ENCODE data around the gene PRTFDC1.

PRTFDC1 gene

DNA sequence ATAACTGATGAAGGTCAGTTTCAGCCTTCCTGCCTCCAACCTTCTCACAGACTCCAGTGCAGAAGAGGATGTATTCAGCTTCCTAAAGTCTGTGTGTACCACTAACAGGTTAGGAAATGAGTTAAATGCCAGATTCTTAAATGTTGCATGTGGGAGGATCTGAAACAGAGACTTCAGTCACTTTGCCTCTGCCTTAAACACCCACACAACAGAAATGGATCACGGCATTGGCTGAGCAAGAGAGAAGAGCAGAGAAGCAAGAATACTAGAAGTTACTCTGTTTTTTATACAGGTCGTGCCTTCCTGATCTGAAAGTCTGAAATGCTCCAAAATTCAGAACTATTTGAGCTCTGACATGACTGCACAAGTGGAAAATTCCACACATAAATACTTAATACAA, 129.8 kb downstream of the PRTFDC1 start:
- Histone ChIP-seq H3K9me3 (ENCODE audit: insufficient read depth, low read depth, low read length) (no peaks in the 10 kb centered on the region), H3K9ac (ENCODE audit: low read depth, low read length) (no peak overlapping the region), H3K27me3 (ENCODE audit: insufficient read depth, low read length) (no peaks in the 10 kb centered on the region), H3K4me1 (ENCODE audit: insufficient read depth, low read length) (no peaks in the 10 kb centered on the region; the same call in 1 of the 2 replicates), H3K4me3 (ENCODE audit: low read length) (no peak overlapping the region), H3K27ac (ENCODE audit: low read length) (no peak overlapping the region), H3K36me3 (ENCODE audit: insufficient read depth, low read depth, low read length) (no peaks in the 10 kb centered on the region)

DNA sequence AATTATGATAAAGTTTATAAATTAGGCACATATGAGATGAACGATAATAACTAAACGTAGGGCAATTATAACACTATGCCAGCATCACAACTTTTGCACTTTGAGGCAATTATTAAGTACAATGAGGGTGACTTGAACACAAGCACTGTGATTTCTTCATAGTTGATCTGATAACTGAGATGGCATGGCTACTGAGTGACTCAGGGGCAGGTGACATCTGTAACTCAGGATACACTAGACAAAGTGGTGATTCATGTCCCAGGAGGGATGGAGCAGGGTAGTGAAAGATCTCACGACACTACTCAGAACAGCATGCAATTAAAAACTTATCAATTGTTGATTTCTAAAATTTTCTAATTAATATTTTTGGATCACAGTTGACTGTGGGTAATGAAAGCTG, 130.4 kb downstream of the PRTFDC1 start:
- Histone ChIP-seq H3K4me3 (ENCODE audit: low read length) (no peak overlapping the region), H3K9ac (ENCODE audit: low read depth, low read length) (no peak overlapping the region), H3K27me3 (ENCODE audit: insufficient read depth, low read length) (no peaks in the 10 kb centered on the region), H3K27ac (ENCODE audit: low read length) (no peak overlapping the region), H3K4me1 (ENCODE audit: insufficient read depth, low read length) (no peaks in the 10 kb centered on the region; the same call in 1 of the 2 replicates), H3K9me3 (ENCODE audit: insufficient read depth, low read depth, low read length) (no peaks in the 10 kb centered on the region), H3K36me3 (ENCODE audit: insufficient read depth, low read depth, low read length) (no peaks in the 10 kb centered on the region)

DNA sequence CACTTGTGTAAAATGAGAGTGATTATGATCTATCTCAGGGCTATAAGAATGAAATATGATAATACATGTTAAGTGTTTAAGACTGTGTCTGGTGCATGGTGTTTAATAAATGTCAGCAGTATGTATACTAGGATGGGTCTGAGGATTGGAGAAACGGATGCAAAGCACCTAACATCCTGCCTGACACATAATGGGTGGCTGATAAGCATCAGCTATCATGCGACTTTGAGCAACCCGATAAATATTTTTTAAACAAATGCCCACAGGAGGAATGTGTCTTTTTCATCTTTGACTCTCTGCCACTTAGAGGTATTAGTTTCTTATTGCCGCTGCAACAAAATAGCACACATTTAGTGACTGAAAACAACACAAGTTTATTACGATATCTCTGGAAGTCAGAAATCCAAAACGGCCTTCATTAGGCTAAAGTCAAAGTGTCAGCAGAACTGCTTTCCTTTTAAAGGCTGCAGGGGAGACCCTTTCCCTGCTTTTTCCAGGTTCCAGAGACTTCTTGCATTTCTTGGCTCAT, 135.5 kb downstream of the PRTFDC1 start:
- Histone ChIP-seq H3K27ac (ENCODE audit: low read length) (no peak overlapping the region), H3K9ac (ENCODE audit: low read depth, low read length) (no peak overlapping the region), H3K4me1 (ENCODE audit: insufficient read depth, low read length) (no peaks in the 10 kb centered on the region), H3K4me3 (ENCODE audit: low read length) (no peak overlapping the region), H3K36me3 (ENCODE audit: insufficient read depth, low read depth, low read length) (no peaks in the 10 kb centered on the region), H3K9me3 (ENCODE audit: insufficient read depth, low read depth, low read length) (no peaks in the 10 kb centered on the region), H3K27me3 (ENCODE audit: insufficient read depth, low read length) (no peaks in the 10 kb centered on the region)

DNA sequence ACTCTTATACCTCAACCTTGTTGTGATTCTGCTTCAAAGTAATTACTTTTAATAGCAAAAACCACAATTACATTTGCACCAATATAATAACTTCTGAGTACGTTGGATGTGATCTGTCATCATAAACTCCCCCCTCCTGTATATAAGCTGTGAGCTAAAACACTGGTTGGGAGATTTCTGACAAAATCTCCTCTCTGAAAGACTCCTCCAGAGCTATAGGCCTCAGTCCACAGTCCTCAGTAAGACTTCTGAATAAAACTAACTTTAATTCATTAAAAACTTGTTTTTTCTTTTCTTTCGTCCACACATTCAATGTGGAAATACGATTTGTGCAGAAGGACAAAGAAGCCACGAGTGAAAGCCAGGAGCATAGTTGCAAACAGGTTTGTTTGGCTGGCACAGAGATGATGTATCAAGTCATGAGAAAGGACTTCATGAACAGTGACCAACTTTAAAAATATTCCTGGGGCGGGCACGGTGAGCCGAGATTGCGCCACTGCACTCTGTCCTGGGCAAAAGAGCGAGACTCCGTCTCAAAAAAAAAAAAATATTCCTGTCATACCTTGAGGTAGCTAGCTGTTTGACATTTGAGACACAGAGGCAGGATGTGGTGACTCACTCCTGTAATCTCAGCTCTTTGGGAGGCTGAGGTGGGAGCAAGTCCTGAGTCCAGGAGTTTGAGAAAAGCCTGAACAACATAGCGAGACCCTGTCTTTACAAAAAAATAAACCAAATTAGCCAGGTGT, 137.7 kb downstream of the PRTFDC1 start:
- Histone ChIP-seq H3K4me3 (ENCODE audit: low read length) (no peak overlapping the region), H3K4me1 (ENCODE audit: insufficient read depth, low read length) (no peaks in the 10 kb centered on the region), H3K9ac (ENCODE audit: low read depth, low read length) (no peak overlapping the region), H3K36me3 (ENCODE audit: insufficient read depth, low read depth, low read length) (no peaks in the 10 kb centered on the region), H3K27me3 (ENCODE audit: insufficient read depth, low read length) (no peaks in the 10 kb centered on the region), H3K27ac (ENCODE audit: low read length) (no peak overlapping the region), H3K9me3 (ENCODE audit: insufficient read depth, low read depth, low read length) (no peaks in the 10 kb centered on the region)

DNA sequence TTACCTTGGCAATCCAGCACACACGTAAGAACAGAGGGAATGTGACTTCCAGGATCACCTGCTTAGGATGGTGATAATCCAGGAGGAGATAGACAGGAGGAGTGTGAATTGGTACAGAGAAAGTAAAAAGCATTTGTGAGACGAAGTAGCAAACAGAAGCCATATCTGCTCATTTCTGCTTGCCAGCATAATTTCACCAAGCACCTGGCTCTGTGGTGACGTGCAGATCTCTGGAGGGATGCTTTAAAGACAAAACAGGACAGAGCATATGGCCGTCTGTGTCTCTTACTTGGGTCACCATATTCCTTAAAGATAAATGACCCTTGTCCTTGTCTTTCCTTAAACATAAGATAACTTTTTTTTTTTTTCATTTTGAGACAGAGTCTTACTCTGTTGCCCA, 138.6 kb downstream of the PRTFDC1 start:
- Histone ChIP-seq H3K27ac (ENCODE audit: low read length) (no peak overlapping the region), H3K9ac (ENCODE audit: low read depth, low read length) (no peak overlapping the region), H3K36me3 (ENCODE audit: insufficient read depth, low read depth, low read length) (no peaks in the 10 kb centered on the region), H3K27me3 (ENCODE audit: insufficient read depth, low read length) (no peaks in the 10 kb centered on the region), H3K4me3 (ENCODE audit: low read length) (no peak overlapping the region), H3K4me1 (ENCODE audit: insufficient read depth, low read length) (no peaks in the 10 kb centered on the region), H3K9me3 (ENCODE audit: insufficient read depth, low read depth, low read length) (no peaks in the 10 kb centered on the region)

DNA sequence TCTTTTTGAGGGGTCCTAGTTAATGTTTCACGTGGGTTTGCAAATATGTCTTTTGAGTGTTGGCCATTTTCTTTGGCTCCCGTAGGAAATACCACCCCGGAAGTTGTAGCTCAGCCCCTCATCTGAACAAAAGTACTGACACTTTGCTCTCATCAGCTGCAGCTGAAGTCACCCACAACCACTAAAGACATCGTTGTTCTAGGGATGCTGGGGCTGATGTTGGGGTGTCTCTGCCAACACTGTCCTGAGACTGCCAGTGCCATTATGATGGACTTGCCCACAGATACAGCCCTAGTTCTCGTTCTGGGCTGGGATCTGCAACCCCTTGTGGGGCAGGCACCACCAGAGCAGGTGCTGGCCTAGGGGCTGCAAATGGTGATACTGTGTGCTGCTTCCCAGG, 146.1 kb downstream of the PRTFDC1 start:
- Histone ChIP-seq H3K9me3 (ENCODE audit: insufficient read depth, low read depth, low read length) (no peaks in the 10 kb centered on the region), H3K27ac (ENCODE audit: low read length) (no peak overlapping the region), H3K27me3 (ENCODE audit: insufficient read depth, low read length) (no peaks in the 10 kb centered on the region), H3K4me1 (ENCODE audit: insufficient read depth, low read length) (no peaks in the 10 kb centered on the region), H3K9ac (ENCODE audit: low read depth, low read length) (no peak overlapping the region), H3K36me3 (ENCODE audit: insufficient read depth, low read depth, low read length) (no peaks in the 10 kb centered on the region), H3K4me3 (ENCODE audit: low read length) (no peak overlapping the region)

DNA sequence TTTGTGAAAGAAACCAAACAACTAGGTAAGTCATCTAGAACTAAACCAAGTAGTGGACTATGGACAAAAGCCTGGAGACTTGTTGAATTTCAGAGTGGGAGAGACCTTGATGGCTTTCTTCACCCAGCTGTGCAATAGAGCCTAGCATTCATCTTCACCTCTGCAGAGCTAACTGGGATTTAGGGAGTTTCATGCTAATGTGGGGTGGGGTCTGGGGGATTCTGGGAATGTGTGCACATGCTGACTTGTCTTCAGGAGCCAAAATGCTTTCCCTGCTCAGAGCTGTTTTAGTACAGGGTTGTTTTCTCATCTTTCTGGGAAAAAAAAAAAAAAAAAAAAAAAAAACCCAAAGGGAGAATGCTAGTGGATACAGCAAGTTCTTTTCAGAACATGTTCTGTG, 147.4 kb downstream of the PRTFDC1 start:
- Histone ChIP-seq H3K9ac (ENCODE audit: low read depth, low read length) (no peak overlapping the region), H3K4me3 (ENCODE audit: low read length) (no peak overlapping the region), H3K4me1 (ENCODE audit: insufficient read depth, low read length) (no peaks in the 10 kb centered on the region), H3K9me3 (ENCODE audit: insufficient read depth, low read depth, low read length) (no peaks in the 10 kb centered on the region), H3K36me3 (ENCODE audit: insufficient read depth, low read depth, low read length) (no peaks in the 10 kb centered on the region), H3K27me3 (ENCODE audit: insufficient read depth, low read length) (no peaks in the 10 kb centered on the region), H3K27ac (ENCODE audit: low read length) (no peak overlapping the region)

DNA sequence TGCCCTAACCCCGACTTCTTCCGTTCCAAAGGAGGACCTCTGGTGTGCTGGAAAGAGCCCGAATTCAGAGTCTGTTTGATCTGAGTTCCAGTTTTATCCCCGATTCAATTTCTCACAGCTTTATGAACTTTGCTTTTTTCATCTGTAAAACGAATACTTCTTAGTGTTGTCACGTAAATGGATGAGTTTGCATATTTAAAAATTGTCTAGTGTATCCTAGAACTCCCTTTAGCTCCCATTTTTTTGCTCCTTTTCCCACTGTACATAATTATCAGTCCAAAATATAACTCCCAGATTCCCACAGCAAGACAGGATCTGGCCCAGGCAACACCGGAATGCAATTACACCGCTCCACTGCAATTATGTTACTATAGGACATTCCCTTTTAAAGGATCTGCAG, 148.0 kb downstream of the PRTFDC1 start:
- Histone ChIP-seq H3K27me3 (ENCODE audit: insufficient read depth, low read length) (no peaks in the 10 kb centered on the region), H3K36me3 (ENCODE audit: insufficient read depth, low read depth, low read length) (no peaks in the 10 kb centered on the region), H3K4me3 (ENCODE audit: low read length) (no peak overlapping the region), H3K9ac (ENCODE audit: low read depth, low read length) (no peak overlapping the region), H3K27ac (ENCODE audit: low read length) (no peak overlapping the region), H3K9me3 (ENCODE audit: insufficient read depth, low read depth, low read length) (no peaks in the 10 kb centered on the region), H3K4me1 (ENCODE audit: insufficient read depth, low read length) (no peaks in the 10 kb centered on the region)

DNA sequence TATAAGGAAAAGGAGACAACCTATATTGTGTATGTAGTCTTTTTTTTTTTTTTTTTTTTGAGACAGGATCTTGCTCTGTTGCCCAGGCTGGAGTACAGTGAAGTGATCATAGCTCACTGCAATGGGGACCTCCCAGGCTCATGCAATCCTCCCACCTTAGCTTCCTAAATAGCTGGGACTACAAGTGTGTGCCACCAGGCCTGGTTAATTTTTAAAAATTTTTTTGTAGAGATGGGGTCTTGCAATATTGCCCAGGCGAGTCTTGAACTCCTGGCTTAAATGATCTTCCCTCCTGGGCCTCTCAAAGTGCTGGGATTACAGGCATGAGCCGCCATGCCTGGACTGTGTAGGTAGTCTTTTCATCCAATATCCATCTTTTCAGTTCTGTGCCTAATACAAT, 150.0 kb downstream of the PRTFDC1 start:
- Histone ChIP-seq H3K4me1 (ENCODE audit: insufficient read depth, low read length) (no peaks in the 10 kb centered on the region), H3K27ac (ENCODE audit: low read length) (no peak overlapping the region), H3K4me3 (ENCODE audit: low read length) (no peak overlapping the region), H3K36me3 (ENCODE audit: insufficient read depth, low read depth, low read length) (no peaks in the 10 kb centered on the region), H3K9ac (ENCODE audit: low read depth, low read length) (no peak overlapping the region), H3K9me3 (ENCODE audit: insufficient read depth, low read depth, low read length) (no peaks in the 10 kb centered on the region), H3K27me3 (ENCODE audit: insufficient read depth, low read length) (no peaks in the 10 kb centered on the region)

DNA sequence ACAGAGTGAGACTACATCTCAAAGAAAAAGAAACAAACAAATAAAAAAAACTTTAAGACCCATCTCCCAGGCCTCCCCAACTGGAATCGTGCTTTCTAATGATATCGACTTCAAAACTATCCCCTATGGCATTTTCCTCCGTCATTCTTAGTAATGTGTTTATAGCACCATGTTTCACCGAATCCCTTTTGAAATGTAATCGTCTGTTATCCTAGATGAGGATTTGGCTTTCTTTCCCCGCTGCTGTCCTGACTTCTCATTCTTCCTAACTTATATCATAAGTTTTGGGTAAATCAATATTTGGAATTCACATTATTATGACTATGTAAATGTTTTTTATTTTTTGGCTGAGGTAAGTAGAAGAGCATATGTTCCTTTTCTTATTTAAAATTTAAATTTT, 151.5 kb downstream of the PRTFDC1 start:
- Histone ChIP-seq H3K4me1 (ENCODE audit: insufficient read depth, low read length) (no peaks in the 10 kb centered on the region), H3K27ac (ENCODE audit: low read length) (no peak overlapping the region), H3K4me3 (ENCODE audit: low read length) (no peak overlapping the region), H3K9ac (ENCODE audit: low read depth, low read length) (no peak overlapping the region), H3K36me3 (ENCODE audit: insufficient read depth, low read depth, low read length) (no peaks in the 10 kb centered on the region), H3K27me3 (ENCODE audit: insufficient read depth, low read length) (no peaks in the 10 kb centered on the region), H3K9me3 (ENCODE audit: insufficient read depth, low read depth, low read length) (no peaks in the 10 kb centered on the region)
